Measurements from ENCODE around the gene ANKDD1A.

DNA sequence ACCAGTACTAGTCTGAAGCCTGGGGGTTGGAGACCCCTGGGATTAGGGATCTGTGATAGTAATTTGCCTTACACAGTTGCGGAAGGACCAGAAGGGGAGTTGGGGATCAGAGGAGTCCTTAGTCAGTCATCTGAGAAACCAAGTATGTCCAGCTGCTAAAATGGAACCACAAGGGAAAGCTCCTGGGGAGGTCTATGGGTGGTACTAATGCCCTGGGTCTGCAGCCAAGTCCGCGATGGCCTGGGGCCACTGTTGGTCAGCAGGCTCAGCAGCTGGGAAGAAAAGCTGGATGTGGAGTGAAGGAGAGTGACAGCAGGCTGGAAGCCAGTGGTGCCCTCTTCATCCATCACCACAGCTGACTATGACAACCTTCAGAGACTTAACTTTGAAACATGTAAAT lies 2.2 kb upstream of the ANKDD1A start:
- no peak for TF ChIP-seq POLR2AphosphoS5 (IDR thresholded peaks at IDR 0.05)
- TF ChIP-seq, protein P1, sequence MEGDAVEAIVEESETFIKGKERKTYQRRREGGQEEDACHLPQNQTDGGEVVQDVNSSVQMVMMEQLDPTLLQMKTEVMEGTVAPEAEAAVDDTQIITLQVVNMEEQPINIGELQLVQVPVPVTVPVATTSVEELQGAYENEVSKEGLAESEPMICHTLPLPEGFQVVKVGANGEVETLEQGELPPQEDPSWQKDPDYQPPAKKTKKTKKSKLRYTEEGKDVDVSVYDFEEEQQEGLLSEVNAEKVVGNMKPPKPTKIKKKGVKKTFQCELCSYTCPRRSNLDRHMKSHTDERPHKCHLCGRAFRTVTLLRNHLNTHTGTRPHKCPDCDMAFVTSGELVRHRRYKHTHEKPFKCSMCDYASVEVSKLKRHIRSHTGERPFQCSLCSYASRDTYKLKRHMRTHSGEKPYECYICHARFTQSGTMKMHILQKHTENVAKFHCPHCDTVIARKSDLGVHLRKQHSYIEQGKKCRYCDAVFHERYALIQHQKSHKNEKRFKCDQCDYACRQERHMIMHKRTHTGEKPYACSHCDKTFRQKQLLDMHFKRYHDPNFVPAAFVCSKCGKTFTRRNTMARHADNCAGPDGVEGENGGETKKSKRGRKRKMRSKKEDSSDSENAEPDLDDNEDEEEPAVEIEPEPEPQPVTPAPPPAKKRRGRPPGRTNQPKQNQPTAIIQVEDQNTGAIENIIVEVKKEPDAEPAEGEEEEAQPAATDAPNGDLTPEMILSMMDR (IDR thresholded peaks at IDR 0.05), result no peak
- TF ChIP-seq POLR2A (IDR thresholded peaks at IDR 0.05), result no peak
